ENCODE results near the gene LRRC8D.
A peak's percentile ranks its signal among the peaks of the same experiment; 100 is the strongest.

The LRRC8D gene

DNA sequence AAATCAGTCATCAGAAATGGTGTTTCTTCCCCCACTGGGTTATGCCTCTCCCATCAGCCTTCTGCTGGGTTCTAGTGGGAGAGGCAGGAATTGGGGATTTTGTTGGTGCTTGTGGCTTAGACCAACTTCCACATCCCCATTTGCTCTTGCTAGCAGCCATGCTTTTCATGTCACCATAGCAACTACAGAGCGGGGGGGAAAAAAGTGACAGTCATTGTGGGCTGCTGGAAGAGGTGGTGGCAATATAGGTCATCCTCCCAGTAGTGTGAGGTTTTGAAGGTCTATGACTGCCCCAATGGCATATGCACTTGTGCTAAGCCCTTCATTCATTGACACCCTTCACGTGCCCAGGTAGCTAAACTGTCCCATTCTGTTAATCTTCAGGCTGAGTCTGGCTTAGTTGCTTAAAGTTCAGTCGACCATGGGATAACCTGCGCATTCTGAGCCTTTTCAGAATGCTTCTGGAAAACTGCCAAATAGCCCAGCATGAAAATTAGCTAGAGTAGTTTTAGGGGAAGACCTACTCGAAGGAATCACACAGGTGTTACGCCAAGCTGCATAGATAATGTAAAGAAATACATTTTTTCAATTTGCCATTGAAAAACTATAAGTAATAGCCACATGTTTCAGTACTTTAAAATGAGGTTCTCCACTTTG, 120.4 kb downstream of the LRRC8D start:
- no peak for DNase-seq (ENCODE audit: low spot score)

DNA sequence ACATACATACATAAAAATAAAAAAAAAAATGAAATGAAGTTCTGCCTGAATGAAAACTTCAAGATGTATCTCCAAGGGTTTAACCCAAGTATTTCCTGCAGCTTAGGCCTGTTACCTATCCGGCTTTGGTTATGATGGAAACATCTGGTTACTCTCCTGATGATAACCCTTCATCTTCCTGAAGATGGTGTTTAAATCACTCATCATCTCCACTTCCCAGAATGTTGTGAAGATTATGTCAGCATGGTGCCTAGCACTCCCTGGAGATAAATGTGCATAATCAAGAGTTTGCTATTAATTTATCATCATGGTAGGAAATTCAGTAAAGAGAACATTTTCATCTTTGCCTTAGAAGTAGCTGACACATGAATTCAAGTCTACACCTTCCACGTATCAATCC, 121.2 kb downstream of the LRRC8D start:
- no peak for DNase-seq (ENCODE audit: low spot score)

DNA sequence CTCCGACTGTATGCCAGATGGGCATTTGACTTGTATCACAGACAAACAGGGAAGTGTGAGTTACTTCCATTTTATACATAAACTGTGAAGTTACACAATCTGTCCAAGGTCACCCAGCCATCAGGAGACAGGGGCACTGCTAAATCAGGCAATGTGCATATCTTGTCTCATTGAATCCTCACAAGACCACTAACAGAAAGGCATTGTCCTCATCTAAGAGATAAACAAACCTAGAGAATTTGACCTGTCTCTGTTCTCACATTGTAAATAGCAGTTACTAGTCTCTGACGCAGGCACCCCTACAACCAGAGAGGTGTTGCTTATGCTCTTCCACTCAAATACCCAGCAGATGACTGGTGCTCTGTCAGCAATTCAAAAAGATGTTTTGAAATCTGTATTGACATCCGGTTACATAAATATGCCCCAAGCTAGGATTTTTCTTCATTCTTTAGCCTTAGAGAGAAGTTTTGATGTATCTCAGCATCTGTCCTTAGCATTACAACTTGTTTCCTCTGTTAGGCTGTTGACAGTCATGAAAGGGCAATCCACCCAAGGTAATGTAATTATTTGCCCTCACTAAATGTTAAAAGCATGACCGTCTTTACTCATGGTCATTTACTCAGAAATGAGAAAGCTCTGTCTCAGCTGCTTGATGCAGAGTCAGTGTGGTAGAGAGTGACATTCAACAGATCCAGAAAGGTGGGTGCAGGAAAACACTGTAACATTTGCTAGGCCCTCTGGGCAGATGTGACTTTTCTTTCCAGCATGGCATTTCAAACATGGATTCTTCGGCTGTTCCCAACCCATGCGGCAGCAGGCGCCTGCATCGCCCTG, 122.2 kb downstream of the LRRC8D start:
- peak; percentile 24 for DNase-seq (ENCODE audit: low spot score)

- DNase-seq (ENCODE audit: low spot score): no peak
Measured at GRCh38 chr1:89943846-89944781, 123.3 kb downstream of the LRRC8D start.

- no peak for DNase-seq (ENCODE audit: low spot score)
Measured at GRCh38 chr1:89945852-89946476, 125.1 kb downstream of the LRRC8D start.

- no peak for DNase-seq (ENCODE audit: low spot score)
Measured at GRCh38 chr1:89946532-89946931, 125.7 kb downstream of the LRRC8D start.

GRCh38 chr1:89948722-89949345, 128.0 kb downstream of the LRRC8D start:
- DNase-seq (ENCODE audit: low spot score): no peak

DNA sequence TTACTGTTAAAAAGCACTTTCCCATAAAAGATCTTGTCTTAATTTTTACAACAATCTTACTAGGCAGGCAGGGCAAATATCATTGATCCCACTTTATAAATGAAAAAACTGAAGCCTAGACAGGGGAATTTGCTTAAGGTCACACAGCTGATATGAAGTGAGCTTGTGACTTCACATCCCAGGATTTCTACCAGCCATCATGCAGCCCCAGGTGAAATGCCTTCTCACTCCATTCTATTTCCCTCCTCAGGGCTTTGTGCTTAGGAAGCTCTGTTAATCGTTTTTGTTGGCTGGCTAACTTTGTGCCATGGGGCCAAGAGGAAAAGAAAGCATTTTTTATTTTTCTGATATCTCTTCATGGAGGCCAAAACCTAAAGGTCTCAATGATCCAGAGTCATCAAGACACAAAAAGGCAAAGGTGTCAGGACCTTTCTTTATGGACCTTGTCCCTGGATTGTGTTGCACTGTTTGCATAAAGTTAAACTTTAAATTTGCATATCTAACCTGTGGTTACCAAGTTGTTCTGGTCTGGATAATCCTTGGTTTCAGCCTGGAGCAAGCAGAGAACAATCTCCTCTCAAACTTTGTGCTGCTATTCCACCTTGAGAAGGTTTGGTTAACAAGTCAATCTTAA, 129.3 kb downstream of the LRRC8D start:
- DNase-seq (ENCODE audit: low spot score): no peak

DNA sequence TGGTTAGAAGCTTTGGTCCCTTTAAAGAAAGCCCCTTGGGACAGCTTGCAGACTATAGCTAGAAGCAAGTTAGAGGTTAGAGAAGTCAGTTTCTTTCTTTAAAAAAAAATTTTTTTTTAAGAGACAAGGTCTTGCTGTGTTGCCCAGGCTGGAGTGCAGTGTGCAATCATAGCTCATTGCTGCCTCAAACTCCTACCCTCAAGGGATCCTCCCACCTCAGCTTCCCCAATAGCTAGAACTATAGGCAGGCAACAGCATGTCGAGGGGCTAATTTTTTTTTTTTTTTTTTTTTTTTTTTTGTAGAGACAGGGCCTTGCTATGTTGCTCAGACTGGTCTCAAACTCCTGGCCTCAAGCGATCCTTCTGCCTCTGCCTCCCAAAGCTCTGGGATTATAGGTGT, 129.9 kb downstream of the LRRC8D start:
- no peak for DNase-seq (ENCODE audit: low spot score)

DNA sequence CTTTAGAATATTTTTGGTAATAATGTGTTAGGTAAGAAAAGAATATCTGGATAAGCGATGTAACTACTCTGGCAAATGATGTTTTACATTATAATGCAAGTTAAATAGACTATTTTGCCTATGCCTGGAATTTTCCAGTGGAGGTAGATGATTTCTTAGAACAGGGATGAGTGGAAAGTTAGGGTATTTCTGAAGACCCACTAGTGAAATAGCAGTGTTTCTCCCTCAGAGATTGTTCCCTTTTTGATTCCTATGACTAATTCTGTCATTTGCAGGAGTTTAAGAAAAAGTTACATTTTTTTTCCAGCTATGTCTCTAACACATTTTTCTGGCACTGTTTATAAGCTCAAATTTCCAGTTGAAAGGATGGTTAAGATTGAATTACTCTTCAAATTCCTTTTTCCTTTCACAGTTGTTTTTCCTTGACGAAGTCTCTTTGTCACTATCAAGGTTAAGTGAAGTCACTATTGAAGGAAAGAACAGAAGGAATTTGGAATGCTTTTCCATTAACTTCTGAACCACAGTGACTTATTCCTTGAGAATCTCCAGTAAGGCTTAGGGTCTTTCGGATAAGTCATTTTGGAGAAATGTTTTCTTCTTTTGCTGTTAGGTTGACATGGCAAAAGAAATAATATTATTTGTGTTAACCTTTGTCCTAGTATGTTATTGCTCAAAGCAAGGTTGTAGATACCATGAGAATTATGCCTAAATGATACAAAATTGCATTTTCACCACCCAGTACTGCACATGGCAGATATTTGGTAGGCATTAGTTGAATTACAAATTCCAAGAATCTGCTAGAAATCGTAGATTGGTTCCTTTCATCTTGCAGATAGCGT, 131.2 kb downstream of the LRRC8D start:
- DNase-seq (ENCODE audit: low spot score): peak; percentile 48

DNA sequence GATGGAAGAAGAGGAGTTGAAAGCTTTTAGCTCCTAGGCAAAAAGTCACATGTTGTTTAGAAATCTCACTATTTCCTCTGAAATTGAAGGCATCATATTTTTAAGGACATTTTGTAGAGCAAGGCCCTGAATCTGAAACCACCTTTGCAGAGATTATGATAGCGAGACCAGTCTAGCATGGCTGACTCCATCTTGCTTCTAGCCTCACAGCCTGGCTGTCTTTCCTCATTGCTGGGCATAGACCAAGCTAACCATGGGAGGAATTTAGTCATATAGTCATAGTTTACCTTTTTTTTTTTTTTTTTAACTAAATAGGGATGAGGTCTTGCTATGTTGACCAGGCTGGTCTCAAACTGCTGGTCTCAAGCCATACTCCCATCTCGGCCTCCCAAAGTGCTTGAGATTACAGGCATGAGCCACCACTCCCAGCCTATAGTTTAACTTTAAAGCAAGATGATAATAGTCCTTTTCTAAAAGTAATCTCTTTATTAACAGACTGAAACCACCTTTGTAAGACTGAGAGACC, 131.8 kb downstream of the LRRC8D start:
- no peak for DNase-seq (ENCODE audit: low spot score)

- peak; percentile 81 for DNase-seq (ENCODE audit: low spot score)
Measured at GRCh38 chr1:89953131-89953626, 132.3 kb downstream of the LRRC8D start.

- DNase-seq (ENCODE audit: low spot score): no peak
Measured at GRCh38 chr1:89953929-89954328, 133.1 kb downstream of the LRRC8D start.

DNA sequence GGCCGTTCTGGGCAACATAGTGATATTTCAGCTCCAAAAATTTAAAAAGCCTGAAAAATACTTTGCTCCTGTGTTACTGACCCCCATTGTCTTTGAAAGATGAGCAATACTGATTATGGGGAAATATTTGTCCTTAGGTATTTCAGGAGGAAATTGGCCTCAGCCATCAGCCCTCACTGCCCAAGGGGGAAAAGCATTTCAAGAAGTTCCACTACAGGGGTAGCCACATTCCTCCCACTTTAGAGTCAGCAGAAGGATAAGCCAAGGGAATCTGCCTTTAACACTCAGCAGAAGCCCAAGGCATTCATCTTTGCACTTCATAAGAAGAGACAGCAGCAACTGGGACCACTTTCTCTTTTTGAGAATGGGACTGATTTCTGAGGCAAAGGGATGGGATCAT, 133.6 kb downstream of the LRRC8D start:
- DNase-seq (ENCODE audit: low spot score): no peak

DNA sequence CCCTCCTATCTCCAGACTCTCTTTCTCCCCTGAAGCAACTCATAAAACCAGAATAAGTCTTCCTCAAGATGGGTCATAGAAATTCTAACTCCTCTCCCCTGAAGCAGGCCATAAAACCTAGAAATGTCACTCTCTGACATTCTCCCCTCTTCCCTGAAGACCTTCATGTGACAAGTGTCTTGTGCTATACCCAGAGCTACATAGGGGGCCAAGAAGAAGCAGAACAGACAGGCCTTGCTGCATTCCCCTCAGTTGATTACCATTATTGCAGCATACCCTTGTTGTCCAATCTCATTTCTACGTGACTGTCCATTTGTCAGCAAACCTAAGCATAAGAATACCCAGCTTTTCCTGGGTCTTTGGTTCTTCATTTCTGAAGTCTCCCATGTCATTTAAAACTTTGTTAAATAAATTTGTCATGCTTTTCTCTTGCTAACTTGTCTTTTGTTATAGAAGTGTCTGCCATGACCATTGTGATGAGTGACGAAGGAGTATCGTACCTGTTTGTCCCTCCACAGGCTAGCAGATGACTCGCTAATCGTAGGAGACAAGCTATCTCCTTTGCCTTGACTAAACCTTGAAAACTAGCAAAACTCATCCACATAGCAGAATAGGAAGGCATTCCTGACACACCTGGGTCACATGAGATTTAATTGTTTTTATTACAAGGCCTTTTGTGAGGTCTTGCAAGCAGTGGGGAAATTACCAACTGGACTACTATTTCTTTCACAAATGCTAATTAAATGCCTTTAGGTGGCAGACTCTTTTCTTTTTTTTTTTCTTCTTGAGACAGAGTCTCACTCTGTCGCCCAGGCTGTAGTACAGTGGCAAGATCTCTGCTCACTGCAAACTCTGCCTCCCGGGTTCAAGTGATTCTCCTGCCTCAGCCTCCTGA, 134.7 kb downstream of the LRRC8D start:
- DNase-seq (ENCODE audit: low spot score): no peak

DNA sequence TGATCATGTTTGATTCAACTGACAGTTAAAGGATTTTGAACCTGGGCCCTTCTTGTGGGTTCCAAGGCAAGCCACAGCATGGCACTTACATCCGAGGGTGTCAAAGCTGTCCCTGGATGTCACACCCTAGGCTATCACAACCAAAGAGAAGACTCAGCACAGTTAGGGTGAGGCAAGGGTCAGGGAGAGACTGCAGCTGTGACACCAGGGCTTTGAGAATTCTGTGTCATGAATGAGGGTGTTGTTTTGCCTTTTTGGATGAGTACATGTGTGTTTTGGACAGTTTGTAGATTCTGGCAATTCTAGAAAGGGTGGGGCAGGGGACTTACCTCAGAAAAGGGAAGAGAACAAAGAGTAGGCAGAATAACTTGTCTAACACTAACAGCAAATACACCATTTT, 136.3 kb downstream of the LRRC8D start:
- DNase-seq (ENCODE audit: low spot score): no peak

DNA sequence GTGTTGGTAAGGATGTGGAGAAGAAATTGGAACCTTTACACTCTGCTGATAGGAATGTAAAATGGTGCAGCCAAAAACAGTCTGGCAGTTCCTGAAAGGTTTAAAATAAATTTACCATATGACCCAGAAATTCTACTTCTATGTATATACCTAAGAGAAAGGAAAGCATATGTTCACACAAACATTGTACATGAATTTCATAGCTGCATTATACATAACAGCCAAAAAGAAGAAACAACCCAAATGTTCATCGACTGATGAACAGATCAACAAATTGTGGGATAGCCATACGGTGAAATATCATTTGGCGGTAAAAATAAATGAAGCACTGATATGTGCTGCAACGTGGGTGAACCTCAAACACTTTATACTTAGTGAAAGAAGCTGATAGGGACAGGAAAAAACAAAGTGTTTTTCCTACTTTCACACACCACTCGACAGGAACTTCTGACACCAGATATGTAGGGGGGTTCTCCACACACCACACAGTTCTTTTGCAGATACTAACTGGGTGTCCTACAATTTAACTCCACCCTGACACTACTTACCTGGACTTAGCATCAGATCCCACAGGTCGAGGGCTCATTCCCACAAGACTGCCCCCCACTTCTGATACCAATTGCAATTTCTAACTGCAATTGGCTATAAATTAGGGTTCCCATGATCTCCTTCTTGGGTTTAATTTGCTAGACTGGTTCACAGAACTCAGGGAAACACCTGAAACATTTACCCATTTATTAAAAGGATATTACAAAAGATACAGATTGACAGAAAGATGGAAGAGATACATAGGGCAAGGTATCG, 138.2 kb downstream of the LRRC8D start:
- no peak for DNase-seq (ENCODE audit: low spot score)

GRCh38 chr1:89959719-89960118, 138.9 kb downstream of the LRRC8D start:
- DNase-seq (ENCODE audit: low spot score): no peak
